ENCODE measurements around the gene MAB21L2. TPM values are rescaled to one million over a fixed set of nuclear protein-coding genes. Genes with fewer than 3 reads are reported as not detected.

MAB21L2 gene
- total and polyA plus RNA-seq, 10 of the 15 experiments (the other 5 are each of a cell fraction or from before 2014, with no cell fraction given), result 0.11 to 0.25 TPM; not detected in 8

DNA sequence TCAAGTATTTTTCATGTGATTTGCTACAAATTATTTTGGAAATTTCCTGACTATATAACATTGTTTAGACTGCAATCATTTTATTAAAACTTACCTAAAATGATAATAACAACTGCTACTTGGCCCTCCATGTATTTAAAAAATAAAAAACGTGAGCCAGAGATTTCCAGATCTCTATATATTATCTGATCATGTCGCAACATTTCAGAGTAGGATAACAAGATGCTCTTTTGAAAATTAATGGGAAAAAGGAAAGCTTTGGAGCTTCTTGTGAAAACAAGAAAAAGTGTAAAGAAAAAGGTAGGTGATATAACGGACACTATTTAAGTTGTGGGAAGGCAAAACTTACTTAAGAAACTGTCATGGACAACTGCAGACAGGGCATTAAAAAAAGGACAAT lies 14.9 kb upstream of the MAB21L2 start (continued):
- TF ChIP-seq NR2C2 (IDR thresholded peaks at IDR 0.05; ENCODE audit: borderline replicate concordance, control insufficient read depth, insufficient read length, low read depth) (no peak), ZNF207 (IDR thresholded peaks at IDR 0.05; ENCODE audit: borderline replicate concordance) (no peak), CREM (IDR thresholded peaks at IDR 0.05; ENCODE audit: low read depth) (no peak), PML (IDR thresholded peaks at IDR 0.05; ENCODE audit: low read length) (no peak)

GRCh38 chr4:150569384-150569987 lies 12.5 kb upstream of the MAB21L2 start:
- no peak for TF ChIP-seq ZNF217 (IDR thresholded peaks at IDR 0.05)
- Histone ChIP-seq H3K4me1 (ENCODE audit: control insufficient read depth, insufficient read depth, low read length) (no peaks in the 10 kb centered on the region), H3K27me3 (replicated peaks in 1 of 2; ENCODE audit: control insufficient read depth in 2 of 2, insufficient read depth in 2 of 2, low read length in 1 of 2) (no peaks in the 10 kb centered on the region), H3K4me3 (no peak overlapping the region), H3K4me2 (ENCODE audit: control insufficient read depth, insufficient read depth) (no peak overlapping the region), H2AFZ (ENCODE audit: control insufficient read depth, low read depth, low read length) (no peak overlapping the region), H3K9me3 (replicated peaks; ENCODE audit: control insufficient read depth, insufficient read depth, low read length) (peaks cover 2% of the 10 kb centered on the region; the same call in 1 of the 3 replicates), H4K20me1 (ENCODE audit: control insufficient read depth, insufficient read depth) (no peaks in the 10 kb centered on the region), H3K9ac (ENCODE audit: control insufficient read depth, insufficient read depth, low read length) (no peak overlapping the region), H3K36me3 (ENCODE audit: control insufficient read depth in 2 of 2, insufficient read depth in 2 of 2, low read length in 1 of 2) (no peaks in the 10 kb centered on the region), H3K27ac (ENCODE audit: control insufficient read depth, insufficient read depth) (no peak overlapping the region), H3K79me2 (ENCODE audit: control insufficient read depth, insufficient read depth, low read length) (no peaks in the 10 kb centered on the region)
- no TSS peak for BruUV-seq (replicated peaks)
- WGBS (ENCODE audit: insufficient coverage, insufficient replicate concordance, low lambda C conversion rate, missing lambda C conversion rate), result 90% methylated on average over 5 of the region's 5 CpGs
- DNase-seq (ENCODE audit: low read depth, low spot score) (no peak), FAIRE-seq (no peak), ATAC-seq (no peak)
- in situ Hi-C loops (cut with MboI), result no loop called here
- CTCF ChIA-PET, result interaction anchor here (1.5 kb wide), 1 partner anchor 13 kb away, joined by 3 read pairs; no protein-coding TSS in a partner anchor
- SMC1A ChIA-PET (ENCODE audit: uncharacterized antibody, unreplicated experiment), result interaction anchor here (1.5 kb wide), 1 partner anchor 46 kb away, joined by 3 read pairs; no protein-coding TSS in a partner anchor
- POLR2A ChIA-PET, result no interaction called here
- intact Hi-C loops (cut with micrococcal nuclease; ENCODE audit: unreplicated experiment), result no loop called here
- RAD21 ChIA-PET (ENCODE audit: unreplicated experiment), result no interaction called here

- H3K9me3 ChIP-seq (replicated peaks; ENCODE audit: control insufficient read depth, insufficient read depth, low read length), result peaks cover 2% of the 10 kb centered on the region; the same call in 1 of the 3 replicates
- RAD21 ChIA-PET (ENCODE audit: unreplicated experiment), result no interaction called here
- SMC1A ChIA-PET (ENCODE audit: uncharacterized antibody, unreplicated experiment), result interaction anchor here (1.5 kb wide), 1 partner anchor 45 kb away, joined by 3 read pairs; no protein-coding TSS in a partner anchor
- POLR2A ChIA-PET, result no interaction called here
- WGBS (ENCODE audit: insufficient coverage, insufficient replicate concordance, low lambda C conversion rate, missing lambda C conversion rate), result 80% methylated on average over 4 of the region's 4 CpGs
- no peaks in the 10 kb centered on the region for H3K27me3 ChIP-seq (replicated peaks in 1 of 2; ENCODE audit: control insufficient read depth in 2 of 2, insufficient read depth in 2 of 2, low read length in 1 of 2)
- H3K36me3 ChIP-seq (ENCODE audit: control insufficient read depth in 2 of 2, insufficient read depth in 2 of 2, low read length in 1 of 2), result no peaks in the 10 kb centered on the region
- no peaks in the 10 kb centered on the region for H3K4me1 ChIP-seq (ENCODE audit: control insufficient read depth, insufficient read depth, low read length)
- H3K4me3 ChIP-seq, result no peak overlapping the region
- BruUV-seq (replicated peaks), result no TSS peak
- FAIRE-seq (no peak), DNase-seq (ENCODE audit: low read depth, low spot score) (no peak), ATAC-seq (no peak)
- H3K27ac ChIP-seq (ENCODE audit: control insufficient read depth, insufficient read depth), result no peak overlapping the region
- CTCF ChIA-PET, result interaction anchor here (1.5 kb wide), 1 partner anchor 13 kb away, joined by 3 read pairs; no protein-coding TSS in a partner anchor
- no peak overlapping the region for H3K4me2 ChIP-seq (ENCODE audit: control insufficient read depth, insufficient read depth)
- H3K79me2 ChIP-seq (ENCODE audit: control insufficient read depth, insufficient read depth, low read length), result no peaks in the 10 kb centered on the region
- intact Hi-C loops (cut with micrococcal nuclease; ENCODE audit: unreplicated experiment), result no loop called here
- H4K20me1 ChIP-seq (ENCODE audit: control insufficient read depth, insufficient read depth), result no peaks in the 10 kb centered on the region
- no peak overlapping the region for H3K9ac ChIP-seq (ENCODE audit: control insufficient read depth, insufficient read depth, low read length)
- in situ Hi-C loops (cut with MboI), result no loop called here
- TF ChIP-seq, protein P1, sequence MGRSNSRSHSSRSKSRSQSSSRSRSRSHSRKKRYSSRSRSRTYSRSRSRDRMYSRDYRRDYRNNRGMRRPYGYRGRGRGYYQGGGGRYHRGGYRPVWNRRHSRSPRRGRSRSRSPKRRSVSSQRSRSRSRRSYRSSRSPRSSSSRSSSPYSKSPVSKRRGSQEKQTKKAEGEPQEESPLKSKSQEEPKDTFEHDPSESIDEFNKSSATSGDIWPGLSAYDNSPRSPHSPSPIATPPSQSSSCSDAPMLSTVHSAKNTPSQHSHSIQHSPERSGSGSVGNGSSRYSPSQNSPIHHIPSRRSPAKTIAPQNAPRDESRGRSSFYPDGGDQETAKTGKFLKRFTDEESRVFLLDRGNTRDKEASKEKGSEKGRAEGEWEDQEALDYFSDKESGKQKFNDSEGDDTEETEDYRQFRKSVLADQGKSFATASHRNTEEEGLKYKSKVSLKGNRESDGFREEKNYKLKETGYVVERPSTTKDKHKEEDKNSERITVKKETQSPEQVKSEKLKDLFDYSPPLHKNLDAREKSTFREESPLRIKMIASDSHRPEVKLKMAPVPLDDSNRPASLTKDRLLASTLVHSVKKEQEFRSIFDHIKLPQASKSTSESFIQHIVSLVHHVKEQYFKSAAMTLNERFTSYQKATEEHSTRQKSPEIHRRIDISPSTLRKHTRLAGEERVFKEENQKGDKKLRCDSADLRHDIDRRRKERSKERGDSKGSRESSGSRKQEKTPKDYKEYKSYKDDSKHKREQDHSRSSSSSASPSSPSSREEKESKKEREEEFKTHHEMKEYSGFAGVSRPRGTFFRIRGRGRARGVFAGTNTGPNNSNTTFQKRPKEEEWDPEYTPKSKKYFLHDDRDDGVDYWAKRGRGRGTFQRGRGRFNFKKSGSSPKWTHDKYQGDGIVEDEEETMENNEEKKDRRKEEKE (IDR thresholded peaks at IDR 0.05), result no peak
- no peak for TF ChIP-seq RELA (IDR thresholded peaks at IDR 0.05; ENCODE audit: borderline replicate concordance, partially characterized antibody)
- TF ChIP-seq SUPT20H (IDR thresholded peaks at IDR 0.05; ENCODE audit: borderline replicate concordance, control insufficient read depth, low read depth, low read length), result no peak
- no peak for TF ChIP-seq SMAD1 (IDR thresholded peaks at IDR 0.05; ENCODE audit: low read depth, partially characterized antibody)
- no peak for TF ChIP-seq IRF4 (IDR thresholded peaks at IDR 0.05; ENCODE audit: low read depth, low read length)
- TF ChIP-seq NBN (IDR thresholded peaks at IDR 0.05), result no peak
- TF ChIP-seq YY1 (IDR thresholded peaks at IDR 0.05; ENCODE audit: low read depth, low read length), result no peak
- TF ChIP-seq RAD21 (IDR thresholded peaks at IDR 0.05; ENCODE audit: insufficient read depth, low read depth, low read length), result no peak
- no peak for TF ChIP-seq TCF12 (IDR thresholded peaks at IDR 0.05; ENCODE audit: low read depth, low read length)
- TF ChIP-seq STAT1 (conservative IDR thresholded peaks at IDR 0.05), result no peak
- no peak overlapping the region for H2AFZ ChIP-seq (ENCODE audit: control insufficient read depth, low read depth, low read length)
Measured at GRCh38 chr4:150569998-150570535, 11.9 kb upstream of the MAB21L2 start.

Measured in GM12878 (cell line).